Hematopoietic multipotent progenitor cell treated with erythropoietin and hydrocortisone succinate and interleukin-3 and kit ligand, for 8 days (in vitro differentiated cells): ENCODE measurements around the gene PCDHGB6.
A peak's percentile ranks its signal among the peaks of the same experiment; 100 is the strongest.
"Not testable (repeated sequence)": the region's sequence is repeated elsewhere in the genome, so short reads cannot be mapped to it uniquely, and the experiment has no call there.

Experiments used
- DNase-seq: peaks from one replicate; pipeline ENCODE4 v3.0.0-alpha.2; 2015

PCDHGB6 gene

DNA sequence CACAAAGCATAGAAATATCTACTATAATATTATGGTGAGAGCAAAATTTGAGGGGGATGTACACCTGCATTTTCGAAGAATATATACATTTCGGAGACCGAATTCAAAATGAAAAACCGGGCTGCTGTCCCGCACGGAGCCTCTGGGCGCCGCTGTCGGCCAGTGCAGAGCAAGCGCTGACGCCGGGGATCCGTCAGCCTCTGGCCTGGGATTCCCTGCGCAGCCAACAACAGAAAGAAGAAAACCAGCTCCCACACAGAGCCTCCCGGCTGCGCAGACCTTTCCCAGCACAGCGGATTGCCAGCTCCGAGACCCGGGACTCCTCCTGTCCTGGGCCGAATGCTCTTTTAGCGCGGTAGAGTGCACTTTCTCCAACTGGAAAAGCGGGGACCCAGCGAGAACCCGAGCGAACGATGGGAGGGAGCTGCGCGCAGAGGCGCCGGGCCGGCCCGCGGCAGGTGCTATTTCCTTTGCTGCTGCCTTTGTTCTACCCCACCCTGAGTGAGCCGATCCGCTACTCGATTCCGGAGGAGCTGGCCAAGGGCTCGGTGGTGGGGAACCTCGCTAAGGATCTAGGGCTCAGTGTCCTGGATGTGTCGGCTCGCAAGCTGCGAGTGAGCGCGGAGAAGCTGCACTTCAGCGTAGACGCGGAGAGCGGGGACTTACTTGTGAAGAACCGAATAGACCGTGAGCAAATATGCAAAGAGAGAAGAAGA is at the start of gene PCDHGB6:
Gene PCDHGB6 (plus strand): TSS at position 232 of the 716 bp plus-strand sequence. CDS start 182 bp downstream, at position 414.
- peak; percentile 11 for DNase-seq

- peak; percentile 18 for DNase-seq
Observed at GRCh38 chr5:141359790-141360426, 47.9 kb upstream of the PCDHGB6 start, which contains the start of gene PCDHGB2. Gene PCDHGB2 (plus strand): TSS chr5:141359994. CDS start chr5:141360136, 142 bp downstream.

- no peak for DNase-seq
Observed at GRCh38 chr5:141360685-141361084, 47.1 kb upstream of the PCDHGB6 start.

DNA sequence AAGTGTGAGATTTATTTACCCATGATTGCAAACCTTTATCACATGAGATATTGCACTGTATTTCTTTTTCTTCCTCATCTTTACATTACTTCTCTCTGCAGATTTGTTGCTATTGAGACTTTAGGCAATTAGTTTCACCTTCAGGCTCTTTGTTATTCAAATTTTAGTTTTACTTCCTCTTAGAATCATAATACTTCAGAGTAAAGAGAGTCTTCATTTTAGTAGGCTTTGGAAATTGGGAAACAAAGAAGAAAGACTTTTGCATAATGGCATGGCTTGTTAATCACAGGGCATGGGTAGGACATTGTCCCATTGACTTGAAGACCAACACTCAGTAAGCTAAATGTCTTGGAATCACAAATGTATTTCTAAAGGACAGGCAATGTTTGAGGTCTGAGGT is 45.1 kb upstream of the PCDHGB6 start:
- DNase-seq, result no peak

GRCh38 chr5:141363952-141364660 is 43.7 kb upstream of the PCDHGB6 start, which contains the start of gene PCDHGA5:
Gene PCDHGA5 (plus strand): TSS chr5:141364162. CDS start chr5:141364331, 169 bp downstream.
- no peak for DNase-seq

DNA sequence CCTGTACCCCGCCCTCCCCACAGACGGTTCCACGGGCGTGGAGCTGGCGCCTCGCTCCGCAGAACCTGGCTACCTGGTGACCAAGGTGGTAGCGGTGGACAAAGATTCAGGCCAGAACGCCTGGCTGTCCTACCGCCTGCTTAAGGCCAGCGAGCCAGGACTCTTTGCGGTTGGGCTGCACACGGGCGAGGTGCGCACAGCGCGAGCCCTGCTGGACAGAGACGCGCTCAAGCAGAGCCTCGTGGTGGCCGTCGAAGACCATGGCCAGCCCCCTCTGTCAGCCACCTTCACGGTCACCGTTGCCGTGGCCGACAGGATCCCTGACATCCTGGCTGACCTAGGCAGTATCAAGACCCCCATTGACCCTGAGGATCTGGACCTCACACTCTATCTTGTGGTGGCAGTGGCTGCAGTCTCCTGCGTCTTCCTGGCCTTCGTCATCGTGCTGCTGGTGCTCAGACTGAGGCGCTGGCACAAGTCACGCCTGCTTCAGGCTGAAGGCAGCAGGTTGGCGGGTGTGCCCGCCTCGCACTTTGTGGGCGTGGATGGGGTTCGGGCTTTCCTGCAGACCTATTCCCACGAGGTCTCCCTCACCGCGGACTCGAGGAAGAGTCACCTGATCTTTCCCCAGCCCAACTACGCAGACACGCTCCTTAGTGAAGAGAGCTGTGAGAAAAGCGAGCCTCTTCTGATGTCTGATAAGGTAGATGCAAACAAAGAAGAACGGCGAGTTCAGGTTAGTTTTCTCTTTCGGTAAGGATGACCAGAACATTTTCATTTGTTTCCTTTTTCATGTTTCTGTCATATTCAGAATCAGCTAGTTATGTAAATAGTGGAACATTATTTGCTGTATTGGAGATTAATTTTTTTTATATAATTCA is 41.6 kb upstream of the PCDHGB6 start:
- DNase-seq, result no peak

DNA sequence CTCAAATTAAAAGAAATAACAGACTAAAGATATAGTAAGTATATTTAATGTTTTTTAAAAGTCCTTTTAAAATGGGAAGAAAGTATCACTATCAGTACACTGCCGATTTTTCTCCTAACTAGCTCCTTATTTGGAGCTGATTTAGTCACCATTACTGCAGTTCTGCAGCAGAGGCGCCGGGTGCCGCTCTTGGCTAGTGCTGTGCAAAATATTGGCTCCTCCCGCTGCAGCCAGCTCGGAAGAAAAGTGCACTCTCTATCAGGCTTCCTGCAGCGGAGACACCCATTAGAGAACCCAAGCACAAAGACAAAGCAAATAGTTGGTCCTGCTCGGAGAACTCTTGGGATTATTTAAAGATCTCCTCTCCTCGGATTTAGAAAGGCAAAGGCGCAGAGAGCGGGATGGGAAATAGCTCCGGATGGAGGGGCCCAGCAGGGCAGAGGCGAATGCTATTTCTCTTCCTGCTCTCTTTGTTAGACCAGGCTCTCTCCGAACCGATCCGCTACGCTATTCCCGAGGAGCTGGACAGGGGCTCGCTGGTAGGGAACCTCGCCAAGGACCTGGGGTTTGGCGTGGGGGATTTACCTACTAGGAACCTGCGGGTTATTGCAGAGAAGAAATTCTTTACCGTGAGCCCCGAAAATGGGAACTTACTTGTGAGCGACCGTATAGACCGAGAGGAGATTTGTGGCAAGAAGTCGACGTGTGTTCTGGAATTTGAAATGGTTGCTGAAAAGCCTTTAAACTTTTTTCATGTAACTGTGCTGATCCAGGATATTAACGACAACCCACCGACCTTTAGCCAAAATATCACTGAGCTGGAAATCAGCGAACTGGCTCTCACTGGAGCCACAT is 37.6 kb upstream of the PCDHGB6 start, which contains the start of gene PCDHGB3:
Gene PCDHGB3 (plus strand): TSS at position 249 of the 855 bp plus-strand sequence. CDS start 153 bp downstream, at position 402.
- peak; percentile 7 for DNase-seq

GRCh38 chr5:141371572-141372475 is 36.0 kb upstream of the PCDHGB6 start:
- no peak for DNase-seq

DNA sequence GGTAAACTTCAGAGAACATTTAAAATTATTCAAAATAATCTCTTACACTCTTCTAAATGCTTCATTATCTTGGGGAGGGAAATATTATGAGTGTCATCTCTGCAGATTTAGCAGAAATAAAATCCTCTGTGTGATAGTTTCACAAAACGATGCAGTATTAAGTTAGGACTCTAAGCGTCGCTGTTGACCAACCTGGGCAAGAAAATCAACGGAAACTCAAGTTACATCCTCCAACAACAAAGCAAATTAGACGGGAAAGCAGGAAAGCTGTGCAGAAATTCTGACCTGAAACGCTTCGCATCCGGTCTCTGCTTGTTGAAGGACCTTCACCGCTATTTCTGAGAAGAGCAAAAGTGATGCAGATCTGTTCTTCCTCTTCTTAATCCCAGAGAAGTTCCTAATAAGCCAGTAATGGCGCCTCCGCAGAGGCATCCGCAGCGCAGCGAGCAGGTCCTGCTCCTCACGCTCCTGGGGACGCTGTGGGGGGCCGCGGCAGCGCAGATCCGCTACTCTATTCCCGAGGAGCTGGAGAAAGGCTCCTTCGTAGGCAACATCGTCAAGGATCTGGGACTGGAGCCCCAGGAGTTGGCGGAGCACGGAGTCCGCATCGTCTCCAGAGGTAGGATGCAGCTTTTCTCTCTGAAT is 34.0 kb upstream of the PCDHGB6 start, which contains the start of gene PCDHGA6:
Gene PCDHGA6 (plus strand): TSS at position 219 of the 645 bp plus-strand sequence. CDS start 193 bp downstream, at position 412.
- peak; percentile 4 for DNase-seq

DNA sequence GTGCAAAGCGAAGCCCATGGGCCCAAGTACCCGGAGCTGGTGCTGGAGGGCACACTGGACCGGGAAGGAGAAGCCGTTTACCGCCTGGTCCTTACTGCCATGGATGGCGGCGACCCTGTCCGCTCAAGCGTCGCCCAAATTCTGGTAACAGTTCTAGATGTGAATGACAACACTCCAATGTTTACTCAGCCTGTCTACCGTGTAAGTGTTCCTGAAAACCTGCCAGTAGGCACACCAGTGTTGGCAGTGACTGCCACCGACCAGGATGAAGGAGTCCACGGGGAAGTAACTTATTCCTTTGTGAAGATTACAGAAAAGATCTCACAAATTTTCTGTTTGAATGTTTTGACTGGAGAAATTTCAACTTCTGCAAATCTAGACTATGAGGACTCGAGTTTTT is 33.2 kb upstream of the PCDHGB6 start:
- no peak for DNase-seq

DNA sequence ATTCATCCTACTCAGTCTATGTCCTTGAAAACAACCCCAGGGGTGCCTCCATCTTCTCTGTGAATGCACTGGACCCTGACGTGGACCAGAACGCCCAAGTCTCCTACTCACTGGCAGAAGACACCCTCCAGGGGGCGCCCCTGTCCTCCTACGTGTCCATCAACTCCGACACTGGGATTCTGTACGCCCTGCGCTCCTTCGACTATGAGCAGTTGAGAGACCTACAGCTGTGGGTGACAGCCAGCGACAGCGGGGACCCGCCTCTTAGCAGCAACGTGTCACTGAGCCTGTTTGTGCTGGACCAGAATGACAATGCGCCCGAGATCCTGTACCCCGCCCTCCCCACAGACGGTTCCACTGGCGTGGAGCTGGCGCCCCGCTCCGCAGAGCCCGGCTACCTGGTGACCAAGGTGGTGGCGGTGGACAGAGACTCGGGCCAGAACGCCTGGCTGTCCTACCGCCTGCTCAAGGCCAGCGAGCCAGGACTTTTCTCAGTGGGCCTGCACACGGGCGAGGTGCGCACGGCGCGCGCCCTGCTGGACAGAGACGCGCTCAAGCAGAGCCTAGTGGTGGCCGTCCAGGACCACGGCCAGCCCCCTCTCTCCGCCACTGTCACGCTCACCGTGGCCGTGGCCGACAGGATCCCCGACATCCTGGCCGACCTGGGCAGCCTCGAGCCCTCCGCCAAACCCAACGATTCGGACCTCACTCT is 32.2 kb upstream of the PCDHGB6 start:
- not testable (repeated sequence) for DNase-seq

DNA sequence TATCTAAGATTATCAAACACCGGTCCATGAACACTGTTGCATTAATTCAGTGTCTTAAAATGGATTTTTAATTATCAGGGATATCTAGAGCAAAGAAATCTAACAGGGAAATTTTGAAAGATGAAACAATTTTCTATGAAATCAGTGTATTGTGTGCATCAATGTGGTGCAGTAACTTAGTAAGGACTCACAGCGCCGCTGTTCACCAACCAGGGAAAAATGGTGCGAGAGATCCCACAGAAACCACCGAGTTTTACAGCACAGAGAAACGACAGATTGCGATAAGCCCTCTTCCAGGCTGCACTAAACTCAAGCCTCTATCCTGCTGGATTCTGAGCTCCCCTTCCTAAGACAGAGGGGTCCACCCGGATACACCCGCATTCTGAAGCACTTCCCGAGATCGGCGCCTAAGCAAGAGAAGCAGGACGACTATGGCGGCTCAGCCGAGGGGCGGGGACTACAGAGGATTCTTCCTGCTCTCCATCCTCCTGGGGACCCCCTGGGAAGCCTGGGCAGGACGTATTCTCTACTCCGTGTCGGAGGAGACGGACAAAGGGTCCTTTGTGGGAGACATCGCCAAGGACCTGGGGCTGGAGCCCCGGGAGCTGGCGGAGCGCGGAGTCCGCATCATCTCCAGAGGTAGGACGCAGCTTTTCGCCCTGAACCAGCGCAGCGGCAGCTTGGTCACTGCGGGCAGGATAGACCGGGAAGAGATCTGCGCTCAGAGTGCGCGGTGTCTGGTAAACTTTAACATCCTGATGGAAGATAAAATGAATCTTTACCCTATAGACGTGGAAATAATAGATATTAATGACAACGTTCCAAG is 25.1 kb upstream of the PCDHGB6 start, which contains the start of gene PCDHGA7:
Gene PCDHGA7 (plus strand): TSS at position 274 of the 826 bp plus-strand sequence. CDS start 158 bp downstream, at position 432.
- DNase-seq, result no peak

GRCh38 chr5:141383345-141383744 is 24.5 kb upstream of the PCDHGB6 start:
- DNase-seq, result no peak

DNA sequence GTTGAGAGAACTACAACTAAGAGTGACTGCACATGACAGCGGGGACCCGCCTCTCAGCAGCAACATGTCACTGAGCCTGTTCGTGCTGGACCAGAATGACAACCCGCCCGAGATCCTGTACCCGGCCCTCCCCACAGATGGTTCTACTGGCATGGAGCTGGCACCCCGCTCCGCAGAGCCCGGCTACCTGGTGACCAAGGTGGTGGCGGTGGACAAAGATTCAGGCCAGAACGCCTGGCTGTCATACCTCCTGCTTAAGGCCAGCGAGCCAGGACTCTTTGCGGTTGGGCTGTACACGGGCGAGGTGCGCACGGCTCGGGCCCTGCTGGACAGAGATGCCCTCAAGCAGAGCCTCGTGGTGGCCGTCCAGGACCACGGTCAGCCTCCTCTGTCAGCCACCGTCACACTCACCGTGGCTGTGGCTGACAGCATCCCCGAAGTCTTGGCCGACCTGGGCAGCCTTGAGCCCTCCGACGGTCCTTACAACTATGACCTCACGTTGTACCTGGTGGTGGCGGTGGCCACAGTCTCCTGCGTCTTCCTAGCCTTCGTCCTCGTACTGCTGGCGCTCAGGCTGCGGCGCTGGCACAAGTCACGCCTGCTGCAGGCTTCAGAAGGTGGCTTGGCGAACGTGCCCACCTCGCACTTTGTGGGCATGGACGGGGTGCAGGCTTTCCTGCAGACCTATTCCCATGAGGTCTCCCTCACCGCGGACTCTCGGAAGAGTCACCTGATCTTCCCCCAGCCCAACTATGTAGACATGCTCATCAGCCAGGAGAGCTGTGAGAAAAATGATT is 23.2 kb upstream of the PCDHGB6 start:
- DNase-seq, result no peak

DNA sequence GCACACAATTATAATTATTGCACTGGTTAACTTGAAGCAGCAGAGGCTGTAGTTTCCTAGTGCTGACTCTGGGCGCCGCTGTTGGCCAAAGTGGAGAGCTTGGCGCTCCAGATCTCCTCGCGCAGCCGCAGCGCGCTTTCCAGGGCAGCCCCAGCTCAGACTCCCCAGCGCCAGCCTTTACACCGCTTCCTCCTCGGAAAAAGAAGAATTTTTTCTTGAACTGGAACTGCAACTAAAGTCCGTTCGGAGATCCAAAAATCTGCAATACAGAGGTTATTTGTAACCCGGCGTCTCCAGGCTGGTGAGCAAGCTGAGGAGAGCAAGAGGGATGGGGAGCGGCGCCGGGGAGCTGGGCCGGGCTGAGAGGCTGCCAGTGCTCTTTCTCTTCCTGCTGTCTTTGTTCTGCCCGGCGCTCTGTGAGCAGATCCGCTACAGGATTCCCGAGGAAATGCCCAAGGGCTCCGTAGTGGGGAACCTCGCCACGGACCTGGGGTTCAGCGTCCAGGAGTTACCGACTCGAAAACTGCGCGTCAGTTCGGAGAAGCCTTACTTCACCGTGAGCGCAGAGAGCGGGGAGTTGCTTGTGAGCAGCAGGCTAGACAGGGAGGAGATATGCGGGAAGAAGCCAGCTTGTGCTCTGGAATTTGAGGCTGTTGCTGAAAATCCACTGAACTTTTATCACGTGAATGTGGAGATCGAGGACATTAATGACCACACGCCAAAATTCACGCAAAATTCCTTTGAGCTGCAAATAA is 20.1 kb upstream of the PCDHGB6 start, which contains the start of gene PCDHGB4:
Gene PCDHGB4 (plus strand): TSS at position 142 of the 755 bp plus-strand sequence. CDS start 187 bp downstream, at position 329.
- DNase-seq, result peak; percentile 24

DNA sequence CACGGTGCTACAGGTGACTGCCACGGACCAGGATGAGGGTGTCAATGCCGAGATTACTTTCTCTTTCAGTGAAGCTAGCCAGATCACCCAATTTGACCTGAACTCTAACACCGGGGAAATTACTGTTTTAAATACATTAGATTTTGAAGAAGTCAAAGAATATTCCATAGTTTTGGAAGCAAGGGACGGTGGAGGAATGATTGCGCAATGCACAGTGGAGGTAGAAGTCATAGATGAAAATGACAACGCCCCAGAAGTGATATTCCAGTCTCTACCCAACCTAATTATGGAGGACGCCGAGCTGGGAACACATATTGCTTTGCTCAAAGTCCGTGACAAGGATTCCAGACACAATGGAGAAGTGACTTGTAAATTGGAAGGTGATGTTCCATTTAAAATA is 19.2 kb upstream of the PCDHGB6 start:
- no peak for DNase-seq
